ENCODE results near the gene BCL2L1. TPM values are rescaled to one million over a fixed set of nuclear protein-coding genes. Genes with fewer than 3 reads are reported as not detected.

BCL2L1 gene
- polyA plus RNA-seq, 1 of the 3 experiments (the other 2 are of a cell fraction) = 99.9 TPM

DNA sequence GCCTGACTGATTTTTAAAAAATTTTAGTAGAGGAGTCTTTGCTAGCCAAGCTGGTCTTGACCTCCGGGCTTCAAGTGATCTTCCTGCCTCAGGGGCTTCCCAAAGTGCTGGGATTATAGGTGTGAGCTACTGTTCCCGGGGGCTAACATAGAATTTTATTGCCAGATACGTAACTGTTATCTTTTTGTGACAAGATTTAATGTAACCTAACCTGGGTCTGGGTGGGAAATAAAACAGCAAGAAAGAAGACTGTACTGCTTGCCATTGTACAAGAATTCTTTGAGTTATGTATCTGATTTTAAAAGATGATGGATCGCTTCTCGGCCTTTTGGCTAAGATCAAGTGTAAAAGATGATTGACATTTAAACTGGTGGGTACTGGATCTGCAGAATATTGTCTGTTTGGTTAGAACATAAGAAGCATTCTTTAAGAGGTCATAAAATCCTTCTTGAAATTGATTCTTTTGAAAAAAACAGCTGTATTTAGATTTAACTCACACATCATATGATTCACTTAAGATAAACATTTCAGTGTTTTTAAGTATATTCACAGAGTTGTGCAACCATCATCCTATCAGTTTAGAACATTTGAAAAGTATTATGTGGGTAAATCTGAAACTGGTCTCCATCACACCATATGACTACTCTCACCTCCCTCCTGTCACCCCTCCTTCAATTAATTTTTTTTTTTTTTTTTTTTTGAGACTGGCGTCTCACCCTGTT, 38.0 kb upstream of the BCL2L1 start:
- peak overlapping the region in 1 of 2 experiments; percentile 22; a peak in 1 of 4 replicates for H3K27ac ChIP-seq (ENCODE audit: low read depth in 2 of 2, low read length in 1 of 2)
- 98% methylated on average over 6 of the region's 6 CpGs for WGBS (ENCODE audit: low lambda C conversion rate)
- POLR2A ChIA-PET = interaction anchor here (0.6 kb wide), 1 partner anchor 99 kb away, joined by 3 read pairs; no protein-coding TSS in a partner anchor
- no peak overlapping the region for H3K9ac ChIP-seq
- peaks cover 0 to 24% of the 10 kb centered on the region in 2 experiments for H3K36me3 ChIP-seq (replicated peaks in 1 of 2; ENCODE audit: control insufficient read depth in 1 of 2, insufficient read depth in 2 of 2, low read length in 1 of 2)
- no peak overlapping the region for H3K4me2 ChIP-seq
- H3K9me3 ChIP-seq = no peaks in the 10 kb centered on the region
- peaks cover 0 to 8% of the 10 kb centered on the region in 2 experiments; a peak in 1 of 4 replicates for H3K4me1 ChIP-seq (ENCODE audit: control insufficient read depth in 1 of 2, insufficient read depth in 2 of 2, low read depth in 1 of 2, low read length in 1 of 2)
- no peak for TF ChIP-seq NFIC (IDR thresholded peaks at IDR 0.05; ENCODE audit: borderline replicate concordance)
- no peak for TF ChIP-seq USF1 (IDR thresholded peaks at IDR 0.05; ENCODE audit: borderline replicate concordance, low read depth)
- TF ChIP-seq GATA2 (CRISPR knock-in tag; IDR thresholded peaks at IDR 0.05) = no peak
- TF ChIP-seq, protein P1, sequence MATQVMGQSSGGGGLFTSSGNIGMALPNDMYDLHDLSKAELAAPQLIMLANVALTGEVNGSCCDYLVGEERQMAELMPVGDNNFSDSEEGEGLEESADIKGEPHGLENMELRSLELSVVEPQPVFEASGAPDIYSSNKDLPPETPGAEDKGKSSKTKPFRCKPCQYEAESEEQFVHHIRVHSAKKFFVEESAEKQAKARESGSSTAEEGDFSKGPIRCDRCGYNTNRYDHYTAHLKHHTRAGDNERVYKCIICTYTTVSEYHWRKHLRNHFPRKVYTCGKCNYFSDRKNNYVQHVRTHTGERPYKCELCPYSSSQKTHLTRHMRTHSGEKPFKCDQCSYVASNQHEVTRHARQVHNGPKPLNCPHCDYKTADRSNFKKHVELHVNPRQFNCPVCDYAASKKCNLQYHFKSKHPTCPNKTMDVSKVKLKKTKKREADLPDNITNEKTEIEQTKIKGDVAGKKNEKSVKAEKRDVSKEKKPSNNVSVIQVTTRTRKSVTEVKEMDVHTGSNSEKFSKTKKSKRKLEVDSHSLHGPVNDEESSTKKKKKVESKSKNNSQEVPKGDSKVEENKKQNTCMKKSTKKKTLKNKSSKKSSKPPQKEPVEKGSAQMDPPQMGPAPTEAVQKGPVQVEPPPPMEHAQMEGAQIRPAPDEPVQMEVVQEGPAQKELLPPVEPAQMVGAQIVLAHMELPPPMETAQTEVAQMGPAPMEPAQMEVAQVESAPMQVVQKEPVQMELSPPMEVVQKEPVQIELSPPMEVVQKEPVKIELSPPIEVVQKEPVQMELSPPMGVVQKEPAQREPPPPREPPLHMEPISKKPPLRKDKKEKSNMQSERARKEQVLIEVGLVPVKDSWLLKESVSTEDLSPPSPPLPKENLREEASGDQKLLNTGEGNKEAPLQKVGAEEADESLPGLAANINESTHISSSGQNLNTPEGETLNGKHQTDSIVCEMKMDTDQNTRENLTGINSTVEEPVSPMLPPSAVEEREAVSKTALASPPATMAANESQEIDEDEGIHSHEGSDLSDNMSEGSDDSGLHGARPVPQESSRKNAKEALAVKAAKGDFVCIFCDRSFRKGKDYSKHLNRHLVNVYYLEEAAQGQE (IDR thresholded peaks at IDR 0.05; ENCODE audit: low read depth, low read length) = no peak
- TF ChIP-seq FOSL2 (IDR thresholded peaks at IDR 0.05; ENCODE audit: borderline replicate concordance, low read depth) = no peak
- no peak for TF ChIP-seq TEAD4 (IDR thresholded peaks at IDR 0.05; ENCODE audit: borderline replicate concordance, insufficient read depth)
- no peak for TF ChIP-seq RFX5 (IDR thresholded peaks at IDR 0.05; ENCODE audit: low read length)
- no peak for TF ChIP-seq CTCF (IDR thresholded peaks at IDR 0.05)
- no peak for TF ChIP-seq IRF3 (IDR thresholded peaks at IDR 0.05; ENCODE audit: low read depth, low read length)
- TF ChIP-seq, protein P2, sequence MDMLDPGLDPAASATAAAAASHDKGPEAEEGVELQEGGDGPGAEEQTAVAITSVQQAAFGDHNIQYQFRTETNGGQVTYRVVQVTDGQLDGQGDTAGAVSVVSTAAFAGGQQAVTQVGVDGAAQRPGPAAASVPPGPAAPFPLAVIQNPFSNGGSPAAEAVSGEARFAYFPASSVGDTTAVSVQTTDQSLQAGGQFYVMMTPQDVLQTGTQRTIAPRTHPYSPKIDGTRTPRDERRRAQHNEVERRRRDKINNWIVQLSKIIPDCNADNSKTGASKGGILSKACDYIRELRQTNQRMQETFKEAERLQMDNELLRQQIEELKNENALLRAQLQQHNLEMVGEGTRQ (IDR thresholded peaks at IDR 0.05; ENCODE audit: borderline replicate concordance, low read depth, low read length) = no peak
- no peak for DNase-seq
- H3K4me3 ChIP-seq (ENCODE audit: low read depth in 2 of 2, low read length in 1 of 2) = no peak overlapping the region
- CTCF ChIA-PET = interaction anchor here (0.6 to 1.7 kb wide), 3 partner anchors 62 to 204 kb away, joined by 3 to 6 read pairs (median 4); no protein-coding TSS in a partner anchor
- peaks cover 35% of the 10 kb centered on the region for H3F3A ChIP-seq (replicated peaks; ENCODE audit: insufficient read depth)
- H3K9me2 ChIP-seq = no peaks in the 10 kb centered on the region
- H3K79me2 ChIP-seq (ENCODE audit: insufficient read depth) = peaks cover 97% of the 10 kb centered on the region
- H4K20me1 ChIP-seq (ENCODE audit: insufficient read depth) = peaks cover 8% of the 10 kb centered on the region; the same call in 1 of the 2 replicates
- H3K27me3 ChIP-seq (ENCODE audit: insufficient read depth) = no peaks in the 10 kb centered on the region
- peak overlapping the region; percentile 27; the same call in 1 of the 2 replicates for H2AFZ ChIP-seq (ENCODE audit: low read depth)

All from SK-N-SH (cell line).